Measurements from ENCODE around the gene PTPRC. TPM values are rescaled to one million over a fixed set of nuclear protein-coding genes. Genes with fewer than 3 reads are reported as not detected.

Gene PTPRC
- polyA plus RNA-seq, 10 donors: 3.6 to 40.0 (median 5.5) TPM

DNA sequence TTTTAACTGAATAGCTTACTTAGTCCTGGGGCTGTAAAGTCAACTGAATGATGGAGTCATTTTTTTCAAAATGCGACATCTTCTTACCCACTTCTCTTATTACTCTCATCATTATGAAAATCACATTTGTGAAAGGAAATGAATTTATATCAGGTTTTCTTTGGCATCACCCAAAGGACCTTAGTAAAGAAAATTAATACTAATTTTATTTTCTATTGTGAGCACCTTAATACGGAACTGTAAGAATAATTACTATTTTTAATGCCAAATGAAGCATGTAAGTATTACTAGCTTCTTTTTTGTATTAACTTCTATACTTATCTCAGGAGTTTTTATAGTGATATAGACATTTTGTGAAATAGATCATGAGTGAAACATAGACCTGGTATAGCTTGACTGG lies 30.9 kb downstream of the PTPRC start:
- DNase-seq: no peak

DNA sequence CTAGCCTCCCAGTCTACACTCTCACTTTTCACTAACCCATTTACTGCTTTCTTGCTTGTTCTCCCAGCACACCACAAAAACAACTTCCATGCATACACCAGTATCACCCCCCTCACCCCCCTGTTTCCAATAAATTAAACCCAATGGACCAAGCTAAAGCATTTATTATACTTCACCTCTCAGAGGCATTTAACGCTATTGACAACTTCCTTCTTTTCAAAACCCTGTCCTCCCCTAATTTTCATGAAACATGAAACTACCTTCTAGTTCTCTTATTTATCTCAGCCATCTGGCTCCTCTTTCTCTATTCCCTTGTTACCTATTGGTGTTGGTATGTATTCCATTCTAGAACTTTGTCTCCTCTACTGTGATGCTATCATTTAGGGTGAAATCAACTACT lies 32.3 kb downstream of the PTPRC start:
- no peak for DNase-seq

GRCh38 chr1:198672124-198672523 lies 33.3 kb downstream of the PTPRC start:
- peak in 1 of 3 donors; percentile 59 for DNase-seq

GRCh38 chr1:198674009-198674408 lies 35.2 kb downstream of the PTPRC start:
- no peak for DNase-seq

DNA sequence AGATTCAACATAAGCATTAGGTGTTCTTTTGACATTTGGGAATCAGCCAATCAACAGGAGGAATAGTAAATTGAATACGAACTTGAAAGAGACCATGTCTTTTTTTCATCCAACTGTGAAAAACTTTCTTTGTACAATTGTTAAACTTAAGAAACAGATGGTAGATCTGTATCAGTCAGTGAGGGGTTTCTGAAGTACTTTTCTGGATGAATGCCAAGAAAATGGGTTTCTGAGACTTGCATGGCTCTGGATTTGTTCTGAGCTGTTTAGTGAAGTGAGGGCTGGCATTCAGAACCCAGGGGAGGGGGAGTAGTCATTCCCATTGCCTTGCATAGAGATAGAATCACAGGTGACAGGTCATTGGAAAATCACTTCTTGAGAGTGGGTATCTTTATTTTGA lies 37.4 kb downstream of the PTPRC start:
- DNase-seq: no peak

GRCh38 chr1:198677027-198677426 lies 38.2 kb downstream of the PTPRC start:
- no peak for DNase-seq

- no peak for DNase-seq
Observed at GRCh38 chr1:198677871-198678270, 39.0 kb downstream of the PTPRC start.

GRCh38 chr1:198678301-198678836 lies 39.5 kb downstream of the PTPRC start:
- DNase-seq: no peak

DNA sequence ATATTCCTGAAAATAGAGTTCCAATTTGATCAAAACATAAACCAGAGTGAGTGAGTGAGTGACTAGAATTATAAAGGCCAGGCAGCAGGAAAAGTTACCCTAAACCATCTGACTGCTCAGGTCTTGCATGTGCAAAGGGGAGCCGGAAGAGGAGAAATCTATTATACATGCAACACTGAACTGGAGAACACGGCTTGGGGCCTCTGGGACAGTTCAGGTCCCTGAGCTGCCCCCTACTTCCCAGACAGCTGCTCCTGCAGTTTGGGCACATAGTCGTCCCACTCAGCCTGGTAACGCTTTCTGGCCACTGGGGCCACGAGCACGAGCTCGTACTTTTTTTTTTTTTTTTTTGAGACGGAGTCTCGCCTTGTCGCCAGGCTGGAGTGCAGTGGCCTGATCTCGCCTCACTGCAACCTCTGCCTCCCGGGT lies 40.1 kb downstream of the PTPRC start:
- no peak for DNase-seq

DNA sequence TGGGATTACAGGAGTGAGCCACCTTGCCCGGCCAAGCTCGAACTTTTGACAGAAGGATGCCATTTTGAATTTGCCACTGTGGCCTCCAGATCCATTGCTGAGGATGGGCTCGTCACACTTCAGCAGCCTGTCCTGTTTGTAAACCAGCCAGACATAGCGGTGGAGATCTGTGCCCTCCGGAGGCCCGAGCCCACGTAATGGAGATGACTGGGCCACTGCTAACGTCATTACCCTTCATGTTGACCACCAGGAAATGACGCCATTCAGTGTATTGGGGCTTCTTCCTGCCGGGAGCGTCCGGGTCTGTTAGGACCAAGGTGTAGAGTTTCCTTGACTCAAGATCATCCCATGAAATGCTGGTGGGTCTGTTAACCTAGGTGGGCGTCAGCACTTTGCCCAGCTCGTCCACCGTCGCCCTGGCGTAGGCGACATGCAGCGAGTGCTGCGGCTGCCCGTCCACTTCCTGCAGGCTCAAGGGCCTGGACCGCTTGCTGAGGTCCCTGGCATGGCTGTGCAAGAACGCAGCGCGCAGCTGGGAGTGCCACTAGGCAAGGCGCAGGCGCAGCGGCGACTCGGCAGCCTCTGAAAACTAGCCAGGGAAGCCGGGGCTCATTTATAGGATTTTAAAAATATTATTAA lies 40.8 kb downstream of the PTPRC start:
- no peak for DNase-seq

DNA sequence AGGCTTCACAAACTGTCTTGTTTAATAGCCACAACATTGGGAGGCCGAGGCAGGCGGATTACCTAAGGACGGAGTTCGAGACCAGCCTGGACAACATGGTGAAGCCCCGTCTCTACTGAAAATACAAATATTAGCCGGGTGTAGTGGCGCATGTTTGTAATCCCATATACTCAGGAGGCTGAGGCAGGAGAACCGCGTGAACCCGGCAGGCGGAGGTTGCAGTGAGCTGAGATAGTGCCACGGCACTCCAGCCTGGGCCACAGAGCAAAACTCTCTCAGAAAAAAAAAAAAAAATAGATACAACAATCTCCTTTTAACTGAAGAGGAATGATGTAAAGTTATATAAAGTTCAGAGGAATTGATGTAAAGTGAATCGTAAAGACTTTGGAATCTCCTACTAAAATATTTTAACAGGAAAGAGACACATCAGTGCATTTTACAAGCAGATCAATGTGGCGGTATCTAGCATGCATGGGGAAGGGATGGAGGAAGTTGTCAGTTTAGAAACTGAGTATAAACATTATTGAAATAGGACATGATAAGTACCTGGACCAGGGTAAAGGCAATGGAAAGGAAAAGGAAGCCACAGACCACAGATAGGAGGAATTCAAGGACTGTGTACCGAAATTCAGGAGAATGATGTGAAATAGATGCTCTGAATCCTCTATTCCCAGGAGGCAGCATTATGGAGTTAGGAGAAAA lies 41.5 kb downstream of the PTPRC start:
- DNase-seq: no peak

GRCh38 chr1:198681252-198681651 lies 42.4 kb downstream of the PTPRC start:
- no peak for DNase-seq

DNA sequence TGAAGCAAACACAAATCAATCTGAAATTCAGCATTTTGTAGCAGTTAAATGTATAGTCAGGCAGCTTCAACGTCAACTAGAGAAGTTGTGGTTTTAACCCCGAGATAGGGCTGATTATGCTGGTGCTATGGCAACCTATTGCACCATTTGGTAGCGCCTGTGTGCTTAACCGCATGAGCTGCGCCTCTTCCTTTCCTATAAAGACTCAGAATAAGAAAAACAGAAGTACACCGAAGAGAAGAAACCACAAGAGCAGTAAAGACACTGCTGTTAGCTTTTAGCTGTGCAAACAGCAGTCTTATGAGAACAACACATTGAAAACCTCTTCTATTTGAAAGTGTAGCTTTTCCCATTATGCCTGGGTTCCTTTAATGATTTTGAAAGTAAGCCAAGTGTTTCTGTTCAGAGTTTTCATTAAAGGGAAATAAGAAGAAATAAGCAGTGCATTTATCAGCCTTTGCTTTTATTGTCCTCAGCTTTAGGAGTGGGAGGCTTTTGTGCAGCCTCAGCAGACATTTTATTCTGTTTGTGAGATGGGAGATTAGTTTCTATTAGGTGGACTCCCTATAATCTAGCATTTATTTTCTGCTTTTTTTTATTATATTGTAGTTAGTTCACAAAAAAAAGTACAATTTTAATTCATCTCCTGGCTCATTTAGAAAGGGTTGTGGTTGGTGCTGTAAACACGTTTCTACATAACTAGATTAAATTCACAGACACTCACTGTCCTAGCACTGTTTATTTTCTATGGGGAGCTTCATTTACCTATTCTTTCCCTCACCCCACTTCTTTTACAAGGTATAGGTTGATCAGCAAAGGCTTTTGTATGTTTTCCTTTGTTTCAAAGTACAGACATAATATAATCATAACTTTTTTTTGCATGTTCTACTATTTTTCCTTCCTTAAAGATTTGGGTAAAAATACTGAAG lies 43.3 kb downstream of the PTPRC start:
- DNase-seq: peak; percentile 60 to 91 (median 71)

DNA sequence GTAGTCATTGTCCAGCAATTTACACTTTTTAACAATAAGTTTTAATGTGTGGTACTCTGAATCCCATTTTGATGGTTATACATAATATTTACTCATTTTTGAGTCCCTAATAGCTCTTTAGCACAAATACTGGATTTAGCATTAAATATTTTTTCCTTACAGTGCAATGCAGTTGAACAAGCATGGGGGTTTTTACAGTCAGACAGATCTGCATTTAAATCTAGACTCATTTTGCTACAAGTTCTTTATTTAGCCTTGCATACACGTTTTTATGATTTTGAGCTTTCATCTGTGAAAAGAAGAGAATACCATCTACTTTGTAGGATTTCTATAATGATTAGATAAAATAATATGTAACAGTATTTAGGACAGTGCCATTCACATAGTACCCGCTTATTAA lies 44.0 kb downstream of the PTPRC start:
- DNase-seq: no peak

DNA sequence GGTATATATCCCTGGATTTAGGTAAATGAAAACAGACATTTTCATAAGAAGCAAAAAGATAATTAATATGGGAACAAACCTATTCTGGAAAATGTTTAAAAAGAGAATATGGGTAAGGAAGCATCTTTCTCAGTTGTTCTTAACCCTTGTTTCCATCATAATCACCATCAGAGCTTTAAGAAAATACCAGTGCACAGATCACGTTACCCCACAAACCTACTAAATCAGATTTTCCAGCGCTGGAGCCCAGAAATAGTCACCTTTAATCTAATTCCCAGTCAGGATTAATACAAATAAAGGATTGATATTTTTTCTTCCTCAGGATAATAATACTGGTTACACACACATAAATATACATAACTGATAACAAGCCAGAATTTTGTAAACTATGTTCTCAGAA lies 44.6 kb downstream of the PTPRC start:
- DNase-seq: peak in 1 of 3 donors; percentile 25

DNA sequence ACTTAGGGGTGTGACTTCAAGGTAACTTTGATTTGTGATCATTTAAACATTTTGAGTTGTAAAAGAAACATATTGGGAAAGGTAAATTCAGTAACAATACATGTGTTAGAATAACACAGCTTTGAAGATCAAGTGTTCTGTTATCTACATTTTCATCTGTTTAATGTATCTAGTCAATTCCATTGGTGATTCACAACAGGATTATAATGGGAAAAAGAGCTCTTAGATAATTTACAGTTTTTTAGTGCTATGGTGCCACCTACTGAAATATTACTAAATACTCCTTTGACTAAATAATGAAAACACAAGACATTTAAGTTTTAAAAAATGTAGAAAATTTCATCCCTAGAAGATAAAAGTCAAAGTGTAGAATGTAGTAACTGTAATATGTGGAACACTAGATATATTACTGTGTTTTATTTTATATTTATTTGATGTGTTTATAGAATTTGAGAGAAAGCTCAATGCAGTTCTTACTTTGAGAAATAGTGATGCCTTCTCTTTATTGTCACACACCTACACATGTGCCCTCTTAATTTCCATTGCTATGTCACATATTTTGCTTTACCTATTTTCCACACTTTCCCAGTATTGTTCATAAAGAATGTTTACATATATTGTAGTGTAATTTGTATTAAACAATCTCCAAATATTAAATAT lies 47.4 kb downstream of the PTPRC start:
- peak; percentile 29 to 40 (median 38) for DNase-seq

DNA sequence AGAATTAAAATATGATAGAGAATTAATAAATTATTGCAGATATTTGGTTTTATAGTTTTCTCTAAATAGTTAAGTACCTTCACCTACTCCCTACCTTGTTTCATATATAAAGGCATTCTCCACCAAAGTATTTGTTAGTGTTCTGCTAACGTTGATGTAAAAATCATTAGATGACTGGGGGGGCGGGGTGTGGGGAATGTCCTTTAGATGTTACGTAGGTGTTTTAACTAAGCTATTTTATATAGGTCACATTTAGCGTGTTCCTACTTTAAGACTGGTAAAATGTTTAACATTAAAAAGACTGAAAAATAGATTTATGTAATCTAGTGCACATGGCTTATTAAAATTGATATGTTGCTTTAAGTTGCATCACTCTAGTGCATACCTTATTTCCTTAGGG lies 48.6 kb downstream of the PTPRC start:
- no peak for DNase-seq

DNA sequence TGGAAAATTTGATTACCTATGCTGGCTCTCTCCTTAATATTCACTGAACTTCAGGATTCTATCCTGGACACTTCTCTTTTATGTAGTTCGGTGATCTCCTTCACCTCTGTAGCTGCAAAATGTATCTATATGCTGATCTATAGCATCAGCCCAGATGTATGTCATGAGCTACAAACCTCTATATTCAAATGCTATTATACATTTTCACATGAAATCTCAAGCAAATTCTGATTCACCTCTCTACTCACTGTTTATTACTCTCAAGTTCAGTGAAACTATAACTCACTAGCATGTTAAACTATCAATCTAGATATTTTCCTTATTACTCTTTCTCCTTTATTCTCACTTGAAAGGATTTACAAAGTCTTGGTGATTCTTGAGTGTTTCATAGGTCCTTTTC lies 52.2 kb downstream of the PTPRC start:
- DNase-seq: no peak

DNA sequence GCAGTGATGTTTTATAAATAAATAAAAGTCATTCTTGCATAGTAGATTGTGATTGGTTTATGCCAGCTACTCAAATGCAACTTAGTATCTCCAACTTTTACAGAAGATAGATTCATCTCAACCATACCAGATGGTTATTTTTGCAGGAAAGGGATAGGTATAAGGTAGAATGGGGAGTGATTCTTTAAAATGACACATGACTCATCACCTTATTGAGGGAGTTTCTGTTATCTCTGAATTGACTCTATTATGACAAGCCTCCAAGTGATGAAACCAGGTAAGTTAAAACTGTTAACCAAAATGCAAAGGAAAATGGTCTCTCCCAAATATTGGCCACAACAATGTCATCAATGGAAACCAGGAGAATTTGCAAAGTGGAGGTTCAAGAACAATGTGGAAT lies 54.5 kb downstream of the PTPRC start:
- no peak for DNase-seq

DNA sequence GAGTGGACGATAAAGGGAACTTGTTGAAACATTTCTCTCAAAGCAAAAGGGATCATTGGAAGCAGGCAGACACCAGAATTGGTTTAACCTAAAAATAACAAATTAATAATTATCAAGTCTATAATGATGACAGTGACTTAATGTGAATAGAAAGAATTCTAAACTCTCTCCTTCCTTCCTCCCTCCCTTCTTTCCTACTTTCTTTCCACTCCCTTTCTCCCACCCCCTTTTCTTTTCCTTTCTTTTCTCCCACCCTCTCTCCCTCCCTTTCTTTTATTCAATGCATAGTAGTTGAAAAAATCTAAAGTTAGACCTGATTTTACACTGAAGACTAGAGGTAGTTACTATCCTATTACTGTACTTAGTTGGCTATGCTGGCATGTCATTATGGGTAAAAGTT lies 55.7 kb downstream of the PTPRC start:
- no peak for DNase-seq

GRCh38 chr1:198696211-198696610 lies 57.4 kb downstream of the PTPRC start:
- DNase-seq: no peak
